NCI-H2107 (cell line): ENCODE results near the gene OR13C8.

Experiments used
- DNase-seq: peaks from one replicate; lab custom pipeline; 2025; lab: John Stamatoyannopoulos, UW

Gene OR13C8

GRCh38 chr9:104611213-104611612 lies 42.2 kb downstream of the OR13C8 start:
- DNase-seq: no peak

DNA sequence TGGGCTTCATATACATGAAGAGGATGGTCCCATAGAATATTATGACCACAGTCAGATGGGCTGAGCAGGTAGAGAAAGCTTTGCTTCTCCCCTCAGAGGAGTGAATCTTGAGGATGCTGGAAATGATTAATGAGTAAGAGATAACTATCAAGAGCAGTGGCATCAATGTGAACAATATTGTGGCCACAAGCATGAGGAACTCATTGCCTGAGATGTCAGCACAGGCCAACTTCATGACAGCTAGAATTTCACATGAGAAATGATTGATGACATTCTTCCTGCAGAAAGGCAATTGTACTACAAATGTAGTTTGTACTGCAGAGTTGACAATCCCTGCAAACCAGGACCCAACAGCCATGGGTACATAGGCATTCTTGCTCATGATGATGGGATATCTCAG lies 48.5 kb downstream of the OR13C8 start:
- DNase-seq: no peak

GRCh38 chr9:104618104-104618503 lies 49.1 kb downstream of the OR13C8 start, which contains the start of gene OR13C9:
OR13C9 (minus strand) TSS chr9:104618204; CDS start chr9:104618204, 0 bp downstream.
- no peak for DNase-seq
